Retinal pigment epithelial cell (primary cell): ENCODE data around the gene ARSK.
A peak's percentile ranks its signal among the peaks of the same experiment; 100 is the strongest.

Experiments used
- DNase-seq: peaks from one replicate; pipeline ENCODE4 v3.0.0-alpha.2; 2010; ENCODE audit warnings: low read depth
- H3K4me3 ChIP-seq: 2 replicates; pipeline ENCODE4 v1.5.1; 2011; ENCODE audit warnings: mild to moderate bottlenecking, low read length, control low read depth, moderate library complexity
- TF ChIP-seq, protein P1 (sequence below): conservative IDR thresholded peaks from 2 replicates; pipeline ENCODE4 v1.5.1; 2011; ENCODE audit warnings: low read depth, low read length, control low read depth, inconsistent platforms

ARSK gene

DNA sequence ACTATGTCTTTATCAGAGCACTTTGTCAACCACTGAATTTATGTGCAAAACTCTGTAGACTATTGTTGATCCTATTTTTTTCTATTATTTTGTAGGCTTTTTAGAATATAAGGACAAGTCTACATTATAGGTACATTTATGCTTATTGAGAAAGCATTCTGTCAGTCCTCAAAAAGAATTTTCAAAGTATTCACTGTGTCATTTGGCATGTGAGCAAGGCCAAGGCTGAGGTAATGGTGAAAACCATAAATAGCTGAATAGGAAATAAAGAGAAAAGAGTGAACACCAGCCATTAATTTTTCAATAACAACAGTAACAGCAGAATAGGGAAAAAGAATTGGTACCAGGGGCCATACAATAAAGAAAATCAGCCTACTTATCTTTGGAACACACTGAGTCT is 21.1 kb upstream of the ARSK start:
- TF ChIP-seq, protein P1, sequence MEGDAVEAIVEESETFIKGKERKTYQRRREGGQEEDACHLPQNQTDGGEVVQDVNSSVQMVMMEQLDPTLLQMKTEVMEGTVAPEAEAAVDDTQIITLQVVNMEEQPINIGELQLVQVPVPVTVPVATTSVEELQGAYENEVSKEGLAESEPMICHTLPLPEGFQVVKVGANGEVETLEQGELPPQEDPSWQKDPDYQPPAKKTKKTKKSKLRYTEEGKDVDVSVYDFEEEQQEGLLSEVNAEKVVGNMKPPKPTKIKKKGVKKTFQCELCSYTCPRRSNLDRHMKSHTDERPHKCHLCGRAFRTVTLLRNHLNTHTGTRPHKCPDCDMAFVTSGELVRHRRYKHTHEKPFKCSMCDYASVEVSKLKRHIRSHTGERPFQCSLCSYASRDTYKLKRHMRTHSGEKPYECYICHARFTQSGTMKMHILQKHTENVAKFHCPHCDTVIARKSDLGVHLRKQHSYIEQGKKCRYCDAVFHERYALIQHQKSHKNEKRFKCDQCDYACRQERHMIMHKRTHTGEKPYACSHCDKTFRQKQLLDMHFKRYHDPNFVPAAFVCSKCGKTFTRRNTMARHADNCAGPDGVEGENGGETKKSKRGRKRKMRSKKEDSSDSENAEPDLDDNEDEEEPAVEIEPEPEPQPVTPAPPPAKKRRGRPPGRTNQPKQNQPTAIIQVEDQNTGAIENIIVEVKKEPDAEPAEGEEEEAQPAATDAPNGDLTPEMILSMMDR: no peak
- H3K4me3 ChIP-seq: no peak overlapping the region
- no peak for DNase-seq

DNA sequence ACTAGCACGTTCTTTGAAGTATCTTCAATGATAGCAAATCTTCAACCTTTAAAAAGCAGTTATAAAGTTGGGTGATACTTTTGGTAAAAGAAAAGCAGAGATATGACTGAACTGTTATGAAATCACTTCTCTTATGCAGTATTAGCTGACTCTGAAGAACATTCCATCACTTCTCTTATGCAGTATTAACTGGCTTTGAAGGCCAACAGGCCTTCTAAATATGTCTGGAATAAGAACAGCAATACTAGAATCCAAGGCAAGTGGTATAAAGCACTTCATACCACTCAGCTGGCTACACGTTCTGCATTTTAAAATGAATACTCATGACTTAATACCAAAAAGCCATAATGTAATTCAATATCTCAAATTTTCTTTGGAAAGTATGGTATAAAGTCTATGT is 17.4 kb upstream of the ARSK start:
- DNase-seq: no peak
- no peak overlapping the region for H3K4me3 ChIP-seq
- TF ChIP-seq, protein P1: no peak

DNA sequence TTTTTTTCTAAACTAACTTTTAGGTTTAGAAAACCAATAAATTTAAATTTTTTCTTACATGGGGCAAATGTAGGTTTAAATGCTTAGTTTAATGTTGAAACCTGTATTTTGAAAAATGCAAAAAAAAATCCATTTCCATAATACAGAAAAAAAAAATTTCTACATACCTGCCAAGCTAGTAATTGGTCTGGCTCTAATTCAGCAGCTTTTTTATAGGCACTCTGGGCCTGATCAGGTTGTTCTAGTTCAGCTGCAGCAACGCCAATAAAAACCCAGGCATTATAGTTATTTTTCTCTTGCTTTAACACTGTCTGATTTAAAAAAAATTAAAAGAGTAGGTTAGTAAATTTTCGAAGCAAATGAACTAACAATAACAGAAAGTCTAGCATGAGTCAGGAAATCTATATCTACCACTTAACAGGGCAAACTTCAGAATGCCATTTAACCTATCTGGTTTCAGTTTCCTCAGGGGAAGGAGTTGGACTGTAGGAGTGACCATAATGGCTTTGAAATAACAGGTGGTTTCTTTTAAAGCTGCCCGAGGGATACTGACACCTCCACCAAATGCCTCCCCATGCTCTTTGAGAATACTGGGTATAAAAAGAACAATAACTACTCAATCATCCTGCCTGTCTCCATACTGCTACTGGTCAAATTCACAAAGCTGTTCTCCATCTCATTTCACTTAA is 11.7 kb upstream of the ARSK start:
- TF ChIP-seq, protein P1: no peak
- H3K4me3 ChIP-seq: no peak overlapping the region
- no peak for DNase-seq

DNA sequence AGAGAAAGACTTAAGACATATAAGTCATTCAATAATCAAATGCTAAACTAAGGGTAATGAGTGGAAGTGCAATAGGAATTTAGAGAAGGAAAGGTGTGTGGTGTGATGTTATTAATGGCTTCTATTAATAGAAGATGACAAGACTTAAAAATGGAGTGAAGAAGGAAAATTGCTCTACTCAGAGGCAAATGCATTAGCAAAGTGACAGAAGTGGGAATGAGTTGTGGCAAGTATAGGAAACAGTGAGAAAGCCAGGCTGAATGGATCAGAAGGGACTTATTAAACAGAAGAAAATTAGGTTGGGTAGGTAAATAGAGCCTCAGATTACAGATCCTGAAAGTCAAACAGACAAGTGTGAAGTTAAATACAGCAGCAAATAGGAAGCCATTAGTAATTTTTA is 5.9 kb upstream of the ARSK start:
- no peak for DNase-seq
- TF ChIP-seq, protein P1: no peak
- H3K4me3 ChIP-seq: no peak overlapping the region

DNA sequence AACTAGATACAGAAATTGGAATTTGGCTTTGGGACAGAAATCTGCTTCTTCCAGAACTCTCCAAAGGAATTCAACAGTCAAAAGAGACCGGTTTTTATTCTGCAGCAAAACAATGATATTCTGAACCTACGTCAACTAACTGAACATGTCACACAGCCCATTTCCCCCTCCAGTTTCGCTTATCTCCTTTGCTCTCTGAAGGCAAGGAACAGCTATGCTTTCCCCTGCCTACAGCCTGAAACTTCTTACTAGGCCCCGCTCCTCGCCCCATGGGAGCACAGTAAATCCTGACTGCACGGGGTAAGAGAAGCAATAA is 612 bp upstream of the ARSK start:
- TF ChIP-seq, protein P1: no peak
- H3K4me3 ChIP-seq: peak overlapping the region; percentile 87
- DNase-seq: peak; percentile 10

DNA sequence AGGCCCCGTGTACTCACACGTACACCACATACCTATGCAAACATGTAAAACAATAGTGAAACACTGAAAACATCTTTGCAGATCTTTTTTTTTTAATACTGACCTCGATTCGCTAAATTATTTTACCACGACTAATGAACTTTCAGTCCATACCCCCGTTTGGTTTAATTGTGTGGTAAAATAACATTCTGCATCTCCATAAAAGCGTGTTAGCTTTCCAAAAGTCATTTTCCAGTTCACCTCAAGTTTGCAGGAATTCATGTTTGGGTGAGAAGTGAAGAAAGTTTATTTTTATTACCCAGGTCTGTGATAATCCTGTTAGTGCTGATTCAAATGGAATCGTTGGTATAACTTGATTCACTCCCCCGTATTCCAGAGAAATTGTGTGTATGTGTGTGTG is 652 bp downstream of the ARSK start:
- DNase-seq: peak; percentile 8
- peak overlapping the region; percentile 87 for H3K4me3 ChIP-seq
- TF ChIP-seq, protein P1: no peak

DNA sequence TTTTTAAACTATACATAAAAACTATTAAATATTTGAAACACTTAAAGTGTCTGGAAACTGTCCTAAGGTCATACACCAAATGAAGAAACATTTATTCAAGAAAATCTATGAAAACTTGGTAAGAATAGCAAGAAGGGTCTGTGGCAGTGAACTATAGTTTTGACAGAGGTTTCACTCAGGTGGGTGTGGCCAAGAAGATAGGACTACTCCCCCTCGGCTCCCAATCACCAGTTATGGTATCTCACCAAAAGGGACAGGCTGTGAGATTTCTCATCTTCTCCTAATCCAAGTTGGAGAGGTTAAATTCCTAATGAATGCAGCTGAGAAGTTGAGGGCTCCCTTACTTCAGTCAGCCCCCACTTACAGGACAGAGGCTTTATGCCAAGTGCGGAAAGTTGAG is 2.9 kb downstream of the ARSK start:
- no peak overlapping the region for H3K4me3 ChIP-seq
- TF ChIP-seq, protein P1: no peak
- DNase-seq: no peak
